Smooth muscle cell of the brain vasculature (primary cell): ENCODE results near the gene SSBP2.

Experiments
- DNase-seq: peaks from one replicate; pipeline ENCODE4 v3.0.0-alpha.2; 2012; ENCODE audit warnings: low read depth, low spot score

SSBP2 gene

DNA sequence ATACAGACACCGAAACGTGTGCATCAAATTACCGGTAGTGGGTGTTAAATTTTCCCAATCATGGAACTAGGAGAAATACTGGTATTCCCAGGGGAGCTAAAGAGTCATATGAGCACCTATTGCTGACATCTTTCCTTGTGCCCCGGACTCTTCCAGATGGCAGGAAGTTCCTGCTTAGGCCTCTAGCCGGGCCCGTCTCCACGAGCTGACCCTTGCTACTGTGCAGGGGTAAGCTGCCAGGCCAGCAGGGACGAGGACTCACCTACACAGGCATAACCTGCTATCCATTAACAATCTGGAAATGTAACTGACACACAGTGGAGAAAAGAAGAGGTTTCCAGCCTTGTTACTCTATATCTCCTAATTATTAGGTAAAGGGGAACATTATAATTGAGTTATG is 16.2 kb upstream of the SSBP2 start:
- DNase-seq: no peak

DNA sequence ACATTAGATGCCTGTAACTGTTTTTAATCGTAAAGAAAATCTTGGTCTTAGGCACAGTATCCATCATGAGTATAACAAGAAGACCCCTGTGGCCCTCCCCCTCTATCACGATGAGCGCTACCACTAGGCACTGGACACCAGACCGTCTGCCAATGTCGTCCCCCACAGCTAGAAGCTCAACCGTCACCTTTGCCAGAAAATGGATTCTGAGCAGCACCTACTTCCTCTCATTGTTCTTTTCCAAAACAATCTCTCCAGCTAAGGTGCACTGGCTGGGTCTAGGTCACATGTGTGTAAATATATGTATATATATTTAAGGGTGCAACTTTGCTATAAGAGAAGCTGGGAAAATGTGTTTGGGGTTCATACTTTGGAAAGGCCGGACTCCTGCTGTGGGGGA is 15.7 kb upstream of the SSBP2 start:
- DNase-seq: no peak

GRCh38 chr5:81763294-81763928 is 12.5 kb upstream of the SSBP2 start:
- DNase-seq: no peak

GRCh38 chr5:81762853-81763252 is 12.0 kb upstream of the SSBP2 start:
- no peak for DNase-seq

DNA sequence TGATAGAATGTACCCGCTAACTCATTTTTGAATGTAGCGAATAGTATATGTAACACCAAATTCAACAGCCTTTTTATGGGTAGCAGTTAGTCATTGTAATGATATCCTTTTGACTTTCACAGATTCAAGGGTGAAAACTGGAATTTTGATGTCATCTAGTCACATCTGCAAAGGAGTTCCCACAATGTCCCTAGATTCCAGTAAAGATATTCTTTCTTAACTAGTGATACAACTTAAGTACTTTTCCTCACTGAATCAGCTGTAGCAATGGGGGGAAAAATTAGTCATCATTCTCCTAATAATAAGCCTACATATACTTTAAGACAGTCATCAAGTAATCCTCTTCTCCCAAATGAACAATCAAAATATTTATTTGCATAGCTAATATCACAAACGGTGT is 11.5 kb upstream of the SSBP2 start:
- DNase-seq: no peak

GRCh38 chr5:81761970-81762369 is 11.1 kb upstream of the SSBP2 start:
- DNase-seq: no peak

DNA sequence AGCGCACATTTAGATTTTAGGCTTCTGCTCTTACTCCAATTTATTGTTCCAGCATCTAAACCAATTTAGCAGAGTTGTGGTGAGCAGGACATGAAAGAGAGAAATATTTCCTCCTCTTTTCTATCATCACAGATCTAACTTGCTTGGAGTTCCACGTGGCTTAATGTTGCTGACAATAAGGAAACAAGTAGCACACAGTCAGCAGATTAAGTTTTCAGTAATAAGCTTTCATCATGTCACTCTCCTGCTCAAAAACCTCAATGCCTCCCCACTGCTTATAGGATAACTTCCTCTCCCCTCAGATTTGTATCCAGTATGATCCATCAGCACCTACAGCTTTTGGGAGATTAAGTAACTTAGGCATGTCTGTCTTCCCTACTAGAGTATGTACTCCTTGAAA is 10.4 kb upstream of the SSBP2 start:
- no peak for DNase-seq

DNA sequence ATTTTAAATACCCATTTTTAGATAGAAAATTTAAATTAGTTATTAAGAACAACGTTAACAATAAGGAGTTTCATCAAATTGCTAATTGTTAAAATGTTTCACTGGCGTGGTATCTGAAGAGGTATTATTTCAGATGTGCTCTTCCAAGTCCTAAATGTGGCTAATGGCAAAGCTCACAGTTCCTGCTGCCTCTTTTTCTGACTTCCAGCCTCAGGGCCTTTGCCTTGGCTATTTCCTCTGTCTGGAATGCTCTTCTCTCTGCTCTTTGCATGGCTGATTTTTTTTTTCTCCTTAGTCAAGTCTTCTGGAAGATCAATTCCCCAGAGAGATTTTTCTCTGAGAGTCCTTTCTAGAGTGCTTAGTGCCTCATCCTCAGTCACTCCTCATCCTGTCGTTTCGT is 9.6 kb upstream of the SSBP2 start:
- no peak for DNase-seq

DNA sequence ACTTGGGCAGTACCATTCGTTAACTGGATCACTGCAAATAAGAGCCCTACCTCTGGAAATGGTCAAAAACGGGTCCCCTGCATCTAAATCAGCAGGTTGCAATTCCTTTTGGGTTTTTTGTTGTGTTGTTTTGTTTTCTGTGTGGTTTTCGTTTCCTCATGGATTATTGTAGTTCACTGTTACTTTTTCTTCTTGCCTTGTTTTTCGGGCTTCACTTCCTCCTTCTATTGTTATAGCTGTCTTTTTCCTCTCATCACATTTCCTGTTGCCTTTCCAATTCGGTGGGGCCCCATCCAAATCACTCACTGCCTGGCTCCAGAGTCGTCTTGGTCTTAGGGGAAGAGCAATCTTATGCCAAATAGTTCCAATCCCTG is 8.7 kb upstream of the SSBP2 start:
- no peak for DNase-seq

- no peak for DNase-seq
Measured at GRCh38 chr5:81757404-81757803, 6.5 kb upstream of the SSBP2 start.

DNA sequence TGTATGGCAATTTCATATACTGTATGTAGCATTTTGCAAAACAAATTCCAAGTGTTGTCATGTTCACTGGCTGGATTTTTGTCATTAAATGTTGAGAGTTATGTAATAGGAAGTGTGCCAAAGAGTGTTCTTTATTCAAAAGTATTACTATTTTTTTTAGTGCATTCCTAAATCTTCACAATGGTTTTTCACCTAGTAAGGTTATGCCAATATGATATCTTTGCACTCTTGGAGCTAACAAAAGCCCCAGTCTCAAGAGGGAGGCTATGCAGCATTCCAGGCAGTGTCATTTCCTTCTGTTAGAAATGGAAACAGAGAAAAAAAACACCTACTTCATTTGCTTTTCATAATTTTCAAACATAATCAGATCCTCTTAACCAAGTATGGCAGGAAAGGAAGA is 5.1 kb upstream of the SSBP2 start:
- DNase-seq: no peak

GRCh38 chr5:81755320-81755719 is 4.4 kb upstream of the SSBP2 start:
- DNase-seq: no peak

DNA sequence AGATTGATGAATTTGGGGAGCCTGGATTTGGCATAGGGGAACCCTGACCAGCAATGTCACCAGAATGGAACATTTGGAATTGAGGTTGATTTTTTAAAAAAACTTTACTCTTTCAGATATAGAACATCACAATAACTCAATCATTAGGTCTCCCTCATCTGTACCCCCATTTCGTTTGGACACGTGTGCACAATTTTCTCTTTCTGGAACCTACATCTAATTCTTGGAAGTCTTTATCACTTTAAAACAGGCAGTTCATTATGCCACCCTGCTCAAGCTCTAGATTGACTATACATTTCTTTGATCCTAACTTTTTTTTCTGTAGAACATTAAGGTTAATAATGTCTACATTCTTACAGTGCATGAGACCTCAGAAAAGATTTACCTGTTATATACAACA is 3.7 kb upstream of the SSBP2 start:
- DNase-seq: no peak

- DNase-seq: no peak
Measured at GRCh38 chr5:81753429-81753828, 2.5 kb upstream of the SSBP2 start.

GRCh38 chr5:81752644-81752963 is 1.7 kb upstream of the SSBP2 start:
- no peak for DNase-seq

- no peak for DNase-seq
Measured at GRCh38 chr5:81751836-81752643, 1.1 kb upstream of the SSBP2 start.

DNA sequence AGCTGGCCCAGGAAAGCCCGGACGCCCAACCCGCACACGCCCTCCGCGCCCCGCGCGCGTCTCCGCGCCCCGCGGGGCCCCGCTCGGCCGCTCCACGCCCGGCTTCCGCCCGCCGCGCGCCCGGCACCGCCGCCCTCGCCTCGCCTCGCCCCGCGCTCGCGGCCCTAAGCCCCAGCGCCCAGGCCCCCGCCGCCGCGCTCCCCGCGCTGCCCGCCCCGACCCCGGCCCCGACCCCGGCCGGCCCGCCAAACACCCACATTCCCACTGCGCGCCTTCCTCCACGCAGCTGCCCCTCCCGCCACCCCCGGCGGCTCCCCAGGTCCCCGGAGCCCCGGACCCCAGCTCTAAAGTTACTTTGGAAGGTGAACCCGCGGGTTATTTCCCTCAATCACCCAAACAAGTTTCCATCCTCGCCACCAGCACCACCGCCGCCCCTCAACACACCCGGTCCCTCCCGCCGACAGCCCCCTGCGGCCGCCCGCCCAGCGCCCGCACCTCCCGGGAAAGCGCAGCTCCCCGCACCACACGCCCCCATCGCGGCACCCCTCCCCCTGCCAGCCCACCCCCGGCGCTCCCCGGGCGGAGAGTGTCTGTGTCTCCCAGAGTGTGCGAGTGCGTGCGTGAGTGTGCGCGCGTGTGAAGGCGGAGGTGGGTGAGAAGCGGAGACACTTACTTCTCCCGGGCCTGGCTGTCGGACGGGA is 439 bp downstream of the SSBP2 start:
- no peak for DNase-seq

DNA sequence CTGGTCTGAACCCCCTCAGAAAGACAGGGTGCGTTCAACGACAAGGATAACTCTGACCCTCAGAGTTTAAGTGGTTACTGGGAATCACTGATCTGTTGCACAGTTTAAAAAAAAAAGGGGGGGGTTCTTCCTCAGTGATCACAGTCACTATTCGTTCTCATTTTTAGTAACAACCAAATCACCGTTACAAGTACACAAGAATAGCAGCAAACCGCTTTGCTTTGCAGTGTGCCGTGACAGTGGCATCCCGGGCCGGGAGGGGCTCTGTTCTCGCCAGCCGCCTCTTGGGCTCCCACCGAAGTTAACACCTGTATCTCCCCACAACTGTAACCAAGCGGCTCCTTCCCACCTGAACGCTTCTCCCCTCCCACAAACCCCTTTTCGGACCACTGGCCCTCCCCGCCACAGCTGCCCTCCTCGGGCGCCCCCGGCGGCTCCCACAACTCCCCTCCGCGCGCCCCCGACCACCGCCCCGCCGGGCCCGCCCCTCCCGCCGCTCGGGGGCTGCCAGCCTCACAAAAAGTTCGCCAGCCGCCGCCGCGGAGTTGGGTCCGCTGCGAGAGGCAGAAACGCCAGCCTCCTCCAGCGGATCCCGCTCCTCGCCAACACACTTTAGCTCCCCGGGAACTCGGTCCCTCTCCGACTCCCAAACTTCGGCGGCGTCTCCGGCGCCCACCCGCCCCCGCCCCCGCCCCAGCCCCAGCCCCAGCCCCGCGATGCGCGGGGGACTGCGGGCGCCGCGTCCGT is 1.2 kb downstream of the SSBP2 start:
- DNase-seq: no peak

DNA sequence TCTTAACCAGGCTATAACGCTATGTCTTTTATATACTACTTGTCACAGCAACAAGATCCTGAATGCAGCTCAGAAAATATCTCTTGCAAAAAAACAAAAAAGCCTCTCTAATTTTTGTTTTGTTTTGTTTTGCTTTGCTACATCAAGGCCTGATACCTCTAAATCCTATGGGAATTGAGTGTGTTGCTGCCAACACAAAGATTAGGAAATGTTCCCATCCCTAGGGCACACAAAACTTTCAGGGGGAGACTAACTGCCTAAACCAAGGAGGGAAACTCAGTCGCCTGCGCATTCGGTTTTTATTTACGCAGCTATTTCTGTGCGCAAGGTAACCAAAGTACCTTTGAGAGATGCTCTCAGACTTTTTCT is 1.7 kb downstream of the SSBP2 start:
- no peak for DNase-seq

- no peak for DNase-seq
Measured at GRCh38 chr5:81748556-81748955, 2.3 kb downstream of the SSBP2 start.

GRCh38 chr5:81747030-81747429 is 3.9 kb downstream of the SSBP2 start:
- DNase-seq: no peak

DNA sequence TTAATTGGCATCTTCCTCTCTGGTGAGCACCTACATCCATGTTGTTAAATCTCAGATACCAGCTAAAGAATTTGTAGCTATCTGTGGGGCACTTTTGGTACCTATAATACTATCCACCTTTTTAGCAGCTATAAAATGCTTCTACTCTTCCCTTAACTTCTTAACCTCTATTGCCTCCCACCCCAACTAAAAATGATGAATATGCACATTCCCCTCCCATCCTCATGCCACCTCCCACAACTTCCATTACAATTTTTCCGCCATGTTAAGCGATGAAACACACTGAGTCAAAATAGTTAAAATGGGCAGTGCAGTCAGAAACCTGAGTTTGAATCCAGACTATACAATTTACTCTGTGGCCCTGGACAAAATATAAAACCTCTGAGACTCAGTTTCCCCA is 10.1 kb downstream of the SSBP2 start:
- DNase-seq: no peak

DNA sequence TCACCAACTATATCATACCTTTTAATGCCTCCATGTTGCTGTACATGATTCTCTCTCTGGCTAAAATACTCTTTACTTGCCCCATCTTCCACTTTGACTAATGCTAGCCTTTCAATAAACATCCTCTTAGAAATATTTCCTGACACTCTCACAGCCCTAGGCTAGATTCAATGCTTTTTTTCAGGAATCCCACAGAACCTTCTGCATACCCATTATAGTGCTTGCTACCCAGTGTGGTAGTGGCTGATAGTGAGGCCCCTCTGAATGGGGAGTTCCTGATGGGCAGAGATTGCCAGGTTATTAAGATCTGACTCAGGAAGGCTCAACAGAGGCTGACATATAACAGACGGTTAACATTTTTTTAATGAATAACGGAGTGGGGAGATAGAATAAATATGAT is 11.6 kb downstream of the SSBP2 start:
- no peak for DNase-seq
